ENCODE measurements around the gene SLC44A1. TPM values are rescaled to one million over a fixed set of nuclear protein-coding genes. Genes with fewer than 3 reads are reported as not detected.

SLC44A1 gene
- total and polyA plus RNA-seq, 12 donors: 6.1 to 29.0 (median 17.8) TPM

GRCh38 chr9:105330201-105330600, 85.8 kb downstream of the SLC44A1 start:
- ATAC-seq: no peak
- Histone ChIP-seq H3K4me3 (no peak overlapping the region), H3K27ac (no peak overlapping the region), H3K27me3 (no peaks in the 10 kb centered on the region), H3K36me3 (no peaks in the 10 kb centered on the region), H3K4me1 (peaks cover 0 to 20% (median 6%) of the 10 kb centered on the region in 9 donors), H3K9me3 (no peaks in the 10 kb centered on the region)
- no peak for TF ChIP-seq CTCF (IDR thresholded peaks at IDR 0.05)
- DNase-seq: no peak
- intact Hi-C loops (cut with DNase I): no loop called here

GRCh38 chr9:105330755-105331154, 86.3 kb downstream of the SLC44A1 start:
- H3K4me3 ChIP-seq: no peak overlapping the region
- peaks cover 0 to 5% (median 0%) of the 10 kb centered on the region in 9 donors for H3K36me3 ChIP-seq
- no peaks in the 10 kb centered on the region for H3K9me3 ChIP-seq
- ATAC-seq: no peak
- no peak for DNase-seq
- intact Hi-C loops (cut with DNase I): no loop called here
- no peak for TF ChIP-seq CTCF (IDR thresholded peaks at IDR 0.05)
- no peak overlapping the region for H3K27ac ChIP-seq
- peaks cover 0 to 20% (median 6%) of the 10 kb centered on the region in 9 donors for H3K4me1 ChIP-seq
- no peaks in the 10 kb centered on the region for H3K27me3 ChIP-seq

GRCh38 chr9:105331160-105331559, 86.7 kb downstream of the SLC44A1 start:
- Histone ChIP-seq H3K36me3 (peaks cover 0 to 7% (median 0%) of the 10 kb centered on the region in 9 donors), H3K27ac (no peak overlapping the region), H3K4me1 (peaks cover 0 to 20% (median 6%) of the 10 kb centered on the region in 9 donors), H3K9me3 (no peaks in the 10 kb centered on the region), H3K4me3 (no peak overlapping the region), H3K27me3 (no peaks in the 10 kb centered on the region)
- ATAC-seq: no peak
- no peak for TF ChIP-seq CTCF (IDR thresholded peaks at IDR 0.05)
- WGBS, 2 donors: 89 to 94% methylated on average over 3 of the region's 3 CpGs
- no peak for DNase-seq
- intact Hi-C loops (cut with DNase I): no loop called here

GRCh38 chr9:105331755-105332154, 87.3 kb downstream of the SLC44A1 start:
- peaks cover 0 to 20% (median 6%) of the 10 kb centered on the region in 9 donors for H3K4me1 ChIP-seq
- H3K4me3 ChIP-seq: no peak overlapping the region
- WGBS, 2 donors: 92 to 100% methylated on average over 1 of the region's 1 CpG
- intact Hi-C loops (cut with DNase I): no loop called here
- DNase-seq: no peak
- no peaks in the 10 kb centered on the region for H3K9me3 ChIP-seq
- TF ChIP-seq CTCF (IDR thresholded peaks at IDR 0.05): no peak
- peaks cover 0 to 13% (median 3%) of the 10 kb centered on the region in 9 donors for H3K36me3 ChIP-seq
- no peak for ATAC-seq
- H3K27ac ChIP-seq: no peak overlapping the region
- H3K27me3 ChIP-seq: no peaks in the 10 kb centered on the region
